Measurements from ENCODE around the gene FAM222B.

FAM222B gene

DNA sequence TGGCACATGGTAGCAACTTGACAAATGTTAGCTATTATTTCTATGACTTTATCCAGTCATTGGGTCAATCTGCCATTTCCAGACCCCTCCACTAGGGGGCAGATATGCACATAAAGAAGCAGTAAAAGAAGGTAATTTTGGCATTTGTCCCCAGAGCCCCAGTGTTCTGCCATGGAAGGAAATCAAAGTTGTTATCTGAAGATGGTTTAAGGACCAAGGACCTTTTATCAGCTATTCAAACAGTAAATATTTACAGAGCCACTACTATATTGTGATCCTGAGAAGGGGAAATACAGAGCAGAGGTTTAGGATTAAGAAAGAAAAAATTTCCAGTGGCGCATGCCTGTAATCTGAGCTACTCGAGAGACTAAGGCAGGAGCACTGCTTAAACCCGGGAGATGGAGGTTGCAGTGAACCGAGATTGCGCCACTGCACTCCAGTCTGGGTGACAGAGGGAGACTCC, 78.8 kb downstream of the FAM222B start:
- DNase-seq, result peak; percentile 94

DNA sequence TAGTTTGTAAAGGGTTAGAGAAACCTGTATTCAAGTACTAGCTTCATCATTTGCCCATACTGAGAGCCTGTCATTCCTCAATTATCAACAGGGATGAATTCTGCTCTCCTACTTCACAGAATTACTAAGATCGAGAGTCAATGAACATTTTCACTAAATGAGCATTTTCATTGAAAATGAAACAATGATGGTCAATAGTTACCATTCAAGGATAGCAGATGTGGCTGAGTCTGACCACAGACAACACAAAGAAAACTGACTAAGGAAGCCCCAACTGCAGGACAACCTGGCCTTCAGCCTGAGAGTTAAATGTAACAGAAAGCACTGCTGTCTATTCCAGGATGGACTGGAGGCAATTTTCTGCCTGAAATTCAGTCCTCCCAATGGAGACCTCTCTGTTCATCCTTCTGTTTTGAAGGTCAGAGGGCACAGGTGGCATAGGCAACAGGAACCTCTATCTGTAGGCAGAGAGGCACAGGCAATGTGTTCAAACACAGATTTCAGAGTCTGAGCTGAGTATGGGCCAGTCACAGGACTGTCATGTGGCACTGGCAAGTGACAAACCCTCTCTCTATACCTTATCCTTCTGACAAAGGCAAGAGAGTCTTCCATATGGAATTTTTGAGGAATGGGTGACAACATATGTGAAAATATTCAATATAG, 79.3 kb downstream of the FAM222B start:
- no peak for DNase-seq

DNA sequence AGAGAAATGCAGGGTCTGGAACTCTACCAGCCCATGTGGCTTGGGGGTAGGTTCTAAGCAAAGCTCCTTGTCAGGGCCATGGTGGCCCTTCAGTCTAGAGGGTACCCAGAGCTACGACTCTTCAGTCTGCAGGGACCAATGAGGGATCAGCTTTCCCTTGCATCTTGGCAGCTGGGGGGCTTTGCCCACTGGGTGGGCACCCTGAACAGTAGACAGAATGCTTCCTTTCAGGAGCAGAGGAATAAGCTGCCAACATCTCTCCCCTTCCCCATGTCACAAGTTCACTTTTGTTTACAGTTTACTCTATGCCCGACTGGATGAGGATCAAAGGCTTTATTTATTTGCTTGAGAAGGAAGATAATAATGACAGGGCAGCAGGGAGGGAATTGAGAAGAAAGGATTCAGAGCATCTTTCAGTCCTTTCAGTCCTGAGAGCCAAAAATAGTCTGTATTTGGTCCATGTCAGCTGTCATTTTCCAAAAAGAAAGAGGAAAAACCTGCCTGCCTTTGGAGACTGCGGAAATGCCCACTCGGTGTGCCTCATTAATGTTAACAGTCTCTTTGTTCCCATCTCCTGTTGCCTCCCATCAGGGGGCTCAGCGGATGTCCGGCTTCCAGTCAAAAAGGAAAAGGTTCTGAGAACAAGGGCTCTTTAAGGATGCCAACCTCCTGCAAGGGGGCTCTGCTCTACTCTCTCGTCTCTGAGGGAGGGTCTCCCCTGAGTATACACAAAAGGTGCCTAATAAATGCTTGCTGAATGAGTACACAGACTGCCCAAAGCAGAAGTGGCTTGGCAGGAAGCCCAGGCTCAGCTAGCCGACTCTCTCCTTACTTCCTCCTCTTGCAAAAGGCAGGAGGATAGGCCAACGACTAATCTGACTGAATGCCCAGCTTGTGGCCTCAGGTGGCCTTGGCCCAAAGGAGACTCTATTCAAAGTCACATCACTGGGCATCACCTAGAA, 81.7 kb downstream of the FAM222B start:
- DNase-seq, result no peak

DNA sequence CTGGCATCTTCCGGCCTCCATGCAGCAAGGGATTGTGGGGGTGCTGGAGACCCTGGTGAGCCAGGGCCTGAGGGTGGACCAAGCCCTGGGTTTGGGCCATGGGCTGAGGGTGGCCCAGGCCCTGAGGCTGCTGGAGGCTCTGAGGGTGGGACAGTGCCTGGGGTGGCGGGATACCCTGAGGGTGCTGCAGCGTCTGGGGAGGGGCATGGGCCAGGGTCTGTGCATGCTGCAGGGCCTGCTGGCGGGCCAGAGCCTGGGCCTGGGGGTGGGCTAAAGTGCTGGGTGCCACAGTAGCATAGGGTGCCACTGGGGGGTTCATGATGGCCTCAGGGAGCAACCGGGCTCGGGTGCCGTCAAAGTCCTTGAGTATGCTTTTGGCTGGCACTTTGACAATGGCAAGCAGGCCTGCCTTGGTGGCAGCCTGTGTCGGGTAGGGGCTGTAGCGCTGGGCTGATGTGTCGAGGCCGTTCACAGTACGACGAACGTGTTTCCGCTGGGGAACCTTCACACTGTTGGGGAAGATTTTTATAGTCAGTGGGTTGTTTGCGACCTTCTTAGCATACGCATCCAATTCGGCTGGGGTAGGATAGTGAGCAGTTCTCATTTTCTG, 83.2 kb downstream of the FAM222B start:
- no peak for DNase-seq

DNA sequence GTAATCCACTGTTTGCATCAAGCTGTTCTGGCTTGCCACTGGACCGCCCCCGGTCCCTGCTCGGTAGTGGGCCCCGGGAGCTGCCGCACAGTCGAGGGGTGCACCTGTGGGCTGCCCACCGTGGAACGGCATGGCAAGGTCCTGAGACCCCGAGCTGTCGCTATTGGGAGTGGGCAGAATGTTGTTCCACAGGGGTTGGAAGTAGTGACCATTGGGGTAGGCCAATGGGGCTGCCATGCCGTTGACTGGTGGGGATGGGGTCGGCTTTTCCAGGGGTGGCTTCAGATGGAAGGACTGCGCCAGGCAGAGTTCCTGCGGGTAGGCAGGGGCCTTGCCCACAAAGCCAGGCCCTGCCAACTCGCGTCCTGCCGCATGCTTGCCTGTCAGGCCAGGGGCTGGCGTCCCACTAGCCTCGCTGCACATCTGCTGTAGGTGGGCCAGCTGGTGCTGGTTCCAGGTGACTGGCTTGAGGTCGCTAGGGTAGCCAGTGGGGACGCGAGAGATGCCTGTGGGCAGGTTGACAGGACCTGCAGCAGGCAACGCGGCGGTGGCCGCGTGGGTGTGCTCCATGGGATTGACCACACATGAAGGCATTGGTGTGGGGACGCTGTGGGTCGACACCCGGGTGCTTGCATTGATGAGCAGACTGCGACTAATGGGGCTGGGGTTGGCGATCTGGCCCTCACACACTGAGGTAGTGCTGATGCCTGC, 84.0 kb downstream of the FAM222B start:
- DNase-seq, result no peak

DNA sequence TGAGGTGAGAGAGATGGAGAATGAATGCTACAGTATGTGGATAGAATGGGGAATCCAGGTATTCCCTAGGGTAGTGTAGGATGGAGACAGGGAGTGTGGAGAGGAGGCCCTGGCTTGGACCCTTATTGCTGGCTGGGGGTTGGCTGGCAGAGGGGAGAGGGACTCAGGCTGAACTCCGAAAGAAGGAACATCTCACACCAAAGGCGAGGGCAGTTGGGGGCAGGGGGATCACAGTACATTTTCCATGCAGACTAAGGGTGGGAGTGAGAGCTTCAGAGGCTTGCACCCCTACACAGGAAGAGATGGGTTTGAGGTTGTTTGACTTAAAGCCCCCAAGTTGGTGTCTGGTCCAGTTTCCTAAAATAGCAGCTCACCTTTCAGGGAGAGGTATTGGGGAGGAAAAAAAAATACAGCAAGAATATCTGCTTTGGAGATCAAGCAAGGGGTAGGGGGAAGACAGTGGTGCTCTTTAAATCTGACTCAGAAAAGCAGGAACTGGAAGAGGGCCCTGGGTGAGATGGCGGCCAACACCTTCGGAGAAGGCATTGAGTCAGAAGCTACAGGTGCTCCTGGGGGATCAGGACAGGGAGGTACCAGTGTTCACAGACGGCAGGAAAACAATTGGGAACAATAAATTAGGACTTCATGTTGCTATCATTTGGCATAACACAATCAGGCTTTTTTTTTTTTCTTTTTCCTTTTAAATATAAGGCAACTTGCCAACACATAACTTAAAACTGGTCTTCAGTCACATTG, 86.4 kb downstream of the FAM222B start:
- no peak for DNase-seq

DNA sequence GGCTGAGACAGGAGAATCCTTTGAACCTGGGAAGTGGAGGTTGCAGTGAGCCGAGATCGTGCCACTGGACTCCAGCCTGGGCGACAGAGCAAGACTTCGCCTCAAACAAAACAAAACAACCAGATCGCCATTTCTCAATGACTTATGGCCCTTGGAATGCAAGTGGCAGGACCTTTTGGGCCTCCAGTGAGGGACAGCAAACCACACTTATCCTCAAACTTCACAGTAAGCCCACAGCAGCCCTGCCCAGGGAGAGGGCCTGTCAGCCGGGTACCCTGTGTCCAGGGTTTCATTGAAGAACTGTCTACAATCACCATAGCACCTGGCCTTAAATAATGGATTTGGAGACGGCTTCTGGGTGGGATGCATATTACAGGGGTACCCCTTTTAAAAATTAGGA, 87.1 kb downstream of the FAM222B start:
- no peak for DNase-seq

DNA sequence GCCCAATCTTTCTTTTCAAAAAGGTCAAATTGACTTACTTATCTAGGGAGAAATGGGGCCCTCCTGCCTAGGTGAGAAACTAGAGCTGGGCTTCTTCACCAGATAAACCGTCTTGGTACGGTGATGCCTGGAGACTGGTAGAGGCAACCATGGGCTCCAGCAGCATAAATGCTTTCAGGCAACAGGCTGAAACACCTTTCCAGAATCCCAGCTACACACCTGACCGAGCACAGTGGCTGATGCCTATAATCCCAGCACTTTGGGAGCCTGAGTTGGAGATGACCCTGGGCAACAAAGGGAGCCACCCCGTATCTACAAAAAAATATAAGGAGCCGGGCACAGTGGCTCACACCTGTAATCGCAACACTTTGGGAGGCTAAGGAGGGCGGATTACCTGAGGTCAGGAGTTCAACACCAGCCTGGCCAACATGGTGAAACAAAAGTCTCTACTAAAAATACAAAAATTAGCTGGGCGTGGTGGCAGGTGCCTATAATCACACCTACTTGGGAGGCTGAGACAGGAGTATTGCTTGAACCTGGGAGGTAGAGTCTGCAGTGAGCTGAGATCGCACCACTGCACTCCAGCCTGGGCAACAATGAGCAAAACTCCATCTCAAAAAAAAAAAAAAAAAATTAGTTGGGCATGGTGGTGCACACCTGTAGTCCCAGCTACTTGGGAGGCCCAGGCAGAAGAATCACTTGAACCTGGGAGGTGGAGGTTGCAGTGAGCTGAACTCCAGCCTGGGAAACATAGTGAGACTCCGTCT, 90.8 kb downstream of the FAM222B start:
- DNase-seq, result no peak

DNA sequence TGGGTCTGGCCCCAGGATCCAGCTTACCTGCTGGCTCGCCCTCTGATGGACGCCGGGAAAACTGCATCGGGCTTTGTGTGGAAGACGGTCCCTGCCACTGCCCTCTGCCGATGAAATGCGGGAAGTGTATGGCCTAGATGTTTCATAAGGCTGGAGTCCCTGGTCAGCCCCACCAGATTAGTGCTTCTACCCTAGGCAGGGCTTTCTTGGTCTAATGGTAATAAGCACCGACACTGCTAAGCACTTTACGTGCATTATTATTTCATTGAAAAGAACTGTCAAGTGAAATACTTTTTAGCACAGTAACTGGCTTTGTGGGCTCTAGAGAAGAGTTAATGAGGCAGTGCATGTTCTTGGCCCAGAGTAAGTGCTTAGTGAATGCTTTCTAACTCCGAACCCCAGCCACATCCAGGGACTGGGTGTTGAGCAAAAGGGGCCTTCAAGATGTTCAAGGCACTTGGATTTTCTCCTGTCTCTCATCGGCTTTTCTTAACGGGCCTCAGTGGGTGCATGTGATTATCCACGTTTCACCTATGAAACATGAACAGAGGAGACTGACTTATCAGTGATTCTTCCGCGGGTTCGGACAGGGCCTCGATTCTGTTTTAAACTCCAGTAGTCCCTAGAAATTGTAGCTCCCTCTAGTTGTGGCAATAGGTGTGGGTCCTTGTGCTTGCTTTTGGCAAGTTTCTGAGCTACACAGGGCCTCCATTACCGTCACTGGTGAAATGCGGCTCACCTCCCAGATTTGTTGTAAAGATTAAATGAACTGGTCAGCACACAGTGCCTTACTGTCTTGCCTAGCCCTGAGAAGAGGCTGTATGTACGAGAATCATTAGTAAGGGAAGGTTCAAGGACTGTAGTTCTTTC, 92.2 kb downstream of the FAM222B start:
- peak; percentile 93 for DNase-seq

DNA sequence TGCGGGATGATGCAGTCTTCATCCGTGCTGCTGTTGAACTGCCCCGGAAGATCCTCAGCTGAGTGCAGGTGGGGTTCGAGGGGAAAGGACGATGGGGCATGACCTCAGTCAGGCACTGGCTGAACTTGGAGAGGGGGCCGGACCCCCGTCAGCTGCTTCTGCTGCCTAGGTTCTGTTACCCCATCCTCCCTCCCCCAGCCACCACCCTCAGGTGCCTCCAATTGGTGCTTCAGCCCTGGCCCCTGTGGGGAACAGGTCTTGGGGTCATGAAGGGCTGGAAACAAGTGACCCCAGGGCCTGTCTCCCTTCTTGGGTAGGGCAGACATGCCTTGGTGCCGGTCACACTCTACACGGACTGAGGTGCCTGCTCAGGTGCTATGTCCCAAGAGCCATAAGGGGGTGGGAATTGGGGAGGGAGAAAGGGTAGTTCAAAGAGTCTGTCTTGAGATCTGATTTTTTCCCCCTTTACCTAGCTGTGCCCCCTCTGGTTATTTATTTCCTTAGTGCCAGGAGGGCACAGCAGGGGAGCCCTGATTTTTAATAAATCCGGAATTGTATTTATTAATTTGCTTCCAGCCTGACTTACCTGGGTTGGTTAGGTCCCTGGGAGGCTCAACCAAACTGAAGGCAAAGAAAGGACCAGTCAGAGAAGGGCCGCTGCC, 92.9 kb downstream of the FAM222B start:
- no peak for DNase-seq

DNA sequence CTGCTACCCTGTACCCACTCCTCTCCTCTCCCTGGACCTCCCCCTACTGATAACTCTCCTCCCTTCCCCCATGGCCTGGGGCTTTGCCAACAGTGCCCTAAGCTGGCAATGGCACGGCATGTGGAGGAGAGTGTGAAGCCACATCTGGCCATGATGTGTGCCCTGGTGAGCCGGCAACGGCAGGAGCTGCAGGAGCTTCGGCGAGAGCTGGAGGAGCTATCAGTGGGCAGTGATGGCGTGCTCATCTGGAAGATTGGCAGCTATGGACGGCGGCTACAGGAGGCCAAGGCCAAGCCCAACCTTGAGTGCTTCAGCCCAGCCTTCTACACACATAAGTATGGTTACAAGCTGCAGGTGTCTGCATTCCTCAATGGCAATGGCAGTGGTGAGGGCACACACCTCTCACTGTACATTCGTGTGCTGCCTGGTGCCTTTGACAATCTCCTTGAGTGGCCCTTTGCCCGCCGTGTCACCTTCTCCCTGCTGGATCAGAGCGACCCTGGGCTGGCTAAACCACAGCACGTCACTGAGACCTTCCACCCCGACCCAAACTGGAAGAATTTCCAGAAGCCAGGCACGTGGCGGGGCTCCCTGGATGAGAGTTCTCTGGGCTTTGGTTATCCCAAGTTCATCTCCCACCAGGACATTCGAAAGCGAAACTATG, 93.6 kb downstream of the FAM222B start:
- no peak for DNase-seq

DNA sequence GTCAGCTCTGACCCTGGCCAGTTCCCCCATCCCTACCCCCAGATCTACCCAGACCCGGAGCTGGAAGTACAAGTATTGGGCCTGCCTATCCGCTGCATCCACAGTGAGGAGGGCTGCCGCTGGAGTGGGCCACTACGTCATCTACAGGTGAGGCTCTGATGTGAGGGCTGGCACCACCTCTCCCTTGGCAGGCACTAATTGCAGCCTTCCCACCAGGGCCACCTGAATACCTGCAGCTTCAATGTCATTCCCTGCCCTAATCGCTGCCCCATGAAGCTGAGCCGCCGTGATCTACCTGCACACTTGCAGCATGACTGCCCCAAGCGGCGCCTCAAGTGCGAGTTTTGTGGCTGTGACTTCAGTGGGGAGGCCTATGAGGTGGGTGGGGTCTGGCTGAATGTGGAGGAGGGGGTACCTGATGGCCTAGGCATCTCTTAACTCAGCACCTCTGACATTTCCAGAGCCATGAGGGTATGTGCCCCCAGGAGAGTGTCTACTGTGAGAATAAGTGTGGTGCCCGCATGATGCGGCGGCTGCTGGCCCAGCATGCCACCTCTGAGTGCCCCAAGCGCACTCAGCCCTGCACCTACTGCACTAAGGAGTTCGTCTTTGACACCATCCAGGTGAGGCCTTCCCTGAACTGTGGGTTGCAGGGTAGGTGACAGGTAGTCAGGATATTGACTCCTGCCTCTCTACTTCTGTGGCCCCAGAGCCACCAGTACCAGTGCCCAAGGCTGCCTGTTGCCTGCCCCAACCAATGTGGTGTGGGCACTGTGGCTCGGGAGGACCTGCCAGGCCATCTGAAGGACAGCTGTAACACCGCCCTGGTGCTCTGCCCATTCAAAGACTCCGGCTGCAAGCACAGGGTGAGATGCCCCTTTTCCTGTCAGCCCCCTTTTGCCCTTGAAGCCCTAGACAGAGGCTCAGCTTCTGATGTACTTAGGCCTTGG, 94.5 kb downstream of the FAM222B start:
- DNase-seq, result no peak

DNA sequence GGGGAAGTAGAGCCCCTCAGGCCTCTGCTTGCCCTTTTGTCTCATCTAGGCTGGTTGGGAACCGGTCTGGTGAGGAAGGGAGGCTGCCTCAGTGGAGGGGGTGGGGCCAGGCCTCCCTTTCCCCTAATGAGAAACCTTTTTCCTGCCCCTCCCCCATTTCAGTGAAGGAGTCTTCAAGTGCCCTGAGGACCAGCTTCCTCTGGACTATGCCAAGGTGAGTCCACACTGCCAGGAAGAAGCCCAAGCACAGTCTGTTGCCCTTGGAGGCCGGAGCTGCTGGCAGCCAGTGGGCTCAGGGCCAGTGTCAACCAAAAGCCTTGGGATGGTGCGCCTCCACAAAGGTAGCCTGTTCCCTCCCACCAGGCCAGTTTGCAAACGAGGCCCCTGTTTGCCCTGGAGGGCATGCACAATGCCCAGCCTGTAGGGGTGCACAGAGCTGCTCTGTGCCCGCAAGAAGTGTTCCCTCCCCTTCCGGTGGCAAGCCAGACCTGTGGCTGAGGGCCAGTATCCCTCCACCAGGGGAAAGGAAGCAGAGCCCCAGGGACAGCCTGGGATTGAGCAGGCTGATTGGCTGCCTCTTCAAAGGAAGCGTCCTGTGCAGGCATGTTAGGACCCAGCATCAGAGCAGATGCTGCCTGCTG, 95.4 kb downstream of the FAM222B start:
- DNase-seq, result peak; percentile 66

DNA sequence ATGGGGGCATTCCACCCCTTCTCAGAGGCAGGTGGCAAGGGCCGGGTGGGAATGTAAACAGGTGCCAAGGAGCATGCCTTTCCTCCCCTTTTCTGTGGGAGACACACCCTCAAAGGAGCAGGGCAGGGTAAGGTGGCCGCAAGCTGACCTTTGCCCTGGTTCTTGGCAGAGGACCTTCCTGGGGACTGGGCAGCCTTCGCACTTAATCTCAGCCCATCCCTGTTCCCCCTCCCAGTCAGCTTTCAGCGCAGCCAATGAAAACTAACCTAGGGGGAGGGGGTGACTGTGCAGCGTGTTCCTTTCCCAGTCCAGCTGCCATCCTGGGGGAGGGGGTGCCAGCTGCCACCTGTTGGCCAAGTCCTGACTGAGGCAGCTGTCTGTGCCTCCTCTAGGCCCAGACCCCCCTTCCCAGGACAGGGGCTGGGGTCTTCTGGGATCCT, 96.0 kb downstream of the FAM222B start:
- DNase-seq, result peak; percentile 81

DNA sequence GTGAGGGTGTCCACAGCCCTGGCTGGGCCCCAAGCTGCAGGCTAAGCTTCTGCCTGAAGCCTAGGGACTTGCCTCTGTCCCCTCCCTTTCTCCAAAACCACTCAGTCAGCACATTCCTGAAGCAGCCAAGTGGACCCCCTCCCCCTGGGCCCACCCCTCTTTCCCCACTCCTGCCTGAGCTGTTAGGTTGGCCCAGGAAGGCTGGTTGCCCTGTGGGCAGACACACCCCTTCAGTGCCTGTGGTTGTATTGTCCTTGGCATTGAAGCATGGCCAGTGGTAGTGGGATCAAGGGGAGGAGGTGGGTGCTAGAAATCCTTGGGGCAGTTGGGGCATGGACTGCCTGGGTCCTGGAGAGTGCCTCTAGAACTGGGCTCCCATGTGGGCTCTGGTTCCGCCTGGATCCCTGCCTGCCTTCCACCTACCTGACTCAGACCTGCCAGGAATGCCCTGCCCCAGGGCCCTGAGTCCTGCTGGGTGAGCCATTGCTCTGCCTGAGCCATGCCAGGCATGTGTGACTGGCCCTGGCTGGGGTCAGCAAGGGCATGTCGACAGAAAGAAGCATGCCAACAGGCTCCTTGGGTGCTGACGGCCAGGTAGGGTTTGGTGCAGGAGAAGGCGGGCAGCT, 96.7 kb downstream of the FAM222B start:
- no peak for DNase-seq

DNA sequence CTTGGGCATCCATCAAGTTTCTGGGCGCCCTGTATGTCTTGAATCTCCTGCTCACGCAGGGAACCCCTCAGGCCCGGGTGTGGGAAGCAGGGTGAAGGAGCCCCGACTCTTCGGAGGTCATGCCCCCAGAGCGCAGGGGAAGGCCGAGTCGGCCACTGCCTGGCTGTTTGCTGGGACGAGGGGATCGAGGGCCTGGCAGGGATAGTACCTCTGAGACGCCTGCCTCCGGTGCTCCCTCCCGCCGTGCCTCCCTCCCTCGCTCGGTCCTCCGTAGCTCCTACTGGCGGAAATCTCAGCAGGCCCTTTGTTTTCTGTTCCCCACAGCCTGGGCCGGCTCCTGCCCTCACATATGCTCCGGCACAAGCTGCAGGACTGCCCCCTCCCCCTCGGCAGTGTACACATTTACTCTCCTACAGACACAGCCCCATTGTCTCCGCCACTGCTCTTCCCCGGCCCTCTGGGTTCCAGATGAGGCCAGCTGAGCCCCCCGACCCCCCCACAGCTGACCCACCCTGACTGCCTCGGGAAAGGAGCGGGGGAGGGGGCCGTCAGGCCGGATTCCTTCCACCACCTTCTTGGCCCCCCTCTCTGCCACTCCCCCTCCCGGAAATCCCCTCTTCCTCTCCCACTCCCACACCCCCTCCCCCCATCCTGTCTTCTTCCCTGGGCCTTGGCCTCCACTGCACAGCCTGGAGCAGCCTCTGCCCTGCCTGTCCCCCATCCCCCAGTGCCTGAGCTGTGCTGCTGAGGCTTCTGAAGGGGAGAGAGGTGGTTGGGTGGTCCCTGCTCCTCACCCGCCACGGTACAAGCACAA, 97.4 kb downstream of the FAM222B start:
- no peak for DNase-seq

All from NCI-H1694 (cell line).